HepG2 (cell line): ENCODE results near the gene SPHK1. TPM values are rescaled to one million over a fixed set of nuclear protein-coding genes. Genes with fewer than 3 reads are reported as not detected.

Experiments used
- AGO1 ChIP-seq: fragments of 200-400 bp; formaldehyde crosslinking; IDR thresholded peaks from 2 replicates; pipeline ENCODE4 v1.6.1; 2017; ENCODE audit warnings: mild to moderate bottlenecking, low read depth, low read length, moderate library complexity; ENCODE audit not compliant: poor library complexity, severe bottlenecking
- ATF7 ChIP-seq, 2 experiments: fragments of 450-650 bp in 1 of 2; sonication (generic) in 1 of 2; formaldehyde crosslinking in 1 of 2; IDR thresholded peaks; 2 replicates each; pipeline versions ENCODE4 v1.4.0 to v1.6.1; 2016 to 2020; ENCODE audit warnings: antibody characterized with exemption in 1 of 2, mild to moderate bottlenecking in 1 of 2, missing genetic modification reagents in 1 of 2
- CREB1 ChIP-seq, 2 experiments: fragments of 450-650 bp in 1 of 2; IDR thresholded peaks; 2 replicates each; pipeline ENCODE4 v1.6.1; 2016 to 2017; ENCODE audit warnings: control low read depth in 1 of 2, mild to moderate bottlenecking in 1 of 2, missing compliant biosample characterization in 1 of 2, missing genetic modification characterization in 1 of 2
- HNRNPL ChIP-seq: fragments of 200-400 bp; formaldehyde crosslinking; IDR thresholded peaks from 2 replicates; pipeline ENCODE4 v1.6.1; 2017; ENCODE audit warnings: mild to moderate bottlenecking, low read depth, low read length
- KDM5A ChIP-seq: fragments of 200-600 bp; sonication (generic); IDR thresholded peaks from 2 replicates; pipeline ENCODE4 v1.7.0; 2018; ENCODE audit warnings: antibody characterized with exemption, mild to moderate bottlenecking, low read length, borderline replicate concordance
- LCORL ChIP-seq, 2 experiments: fragments of 450-650 bp in 1 of 2; sonication (generic) in 1 of 2; formaldehyde crosslinking in 1 of 2; IDR thresholded peaks; 2 replicates each; pipeline versions ENCODE4 v1.5.0 to v1.6.1; 2017 to 2020; ENCODE audit warnings: antibody characterized with exemption in 1 of 2, missing genetic modification reagents in 1 of 2
- PRPF4 ChIP-seq: fragments of 200-400 bp; formaldehyde crosslinking; IDR thresholded peaks from 2 replicates; pipeline ENCODE4 v1.6.1; 2016; ENCODE audit warnings: low read length, low read depth; ENCODE audit not compliant: poor library complexity, severe bottlenecking
- RBM39 ChIP-seq: fragments of 200-400 bp; formaldehyde crosslinking; IDR thresholded peaks from one replicate; pipeline ENCODE4 v1.6.1; 2018; ENCODE audit warnings: antibody characterized with exemption, mild to moderate bottlenecking, low read depth, low read length; ENCODE audit not compliant: poor library complexity, severe bottlenecking
- RFX5 ChIP-seq: IDR thresholded peaks from 2 replicates; pipeline ENCODE4 v1.6.1; 2011; ENCODE audit warnings: low read depth, low read length, improper control_type of control experiment
- SP2 ChIP-seq: sonication (generic); formaldehyde crosslinking; IDR thresholded peaks from 2 replicates; pipeline ENCODE4 v1.5.1; 2020; ENCODE audit warnings: mild to moderate bottlenecking, missing genetic modification reagents
- XRCC5 ChIP-seq: fragments of 200-400 bp; formaldehyde crosslinking; optimal IDR thresholded peaks from 2 replicates; pipeline ENCODE3; 2017; ENCODE audit warnings: mild to moderate bottlenecking, low read length
- YY1 ChIP-seq: IDR thresholded peaks from 2 replicates; pipeline ENCODE4 v1.6.1; 2011; ENCODE audit warnings: low read length, low read depth, moderate library complexity, mild to moderate bottlenecking; ENCODE audit not compliant: insufficient read depth, insufficient replicate concordance
- ZC3H13 ChIP-seq: sonication (generic); formaldehyde crosslinking; IDR thresholded peaks from 2 replicates; pipeline ENCODE4 v1.8.1; 2023; ENCODE audit warnings: mild to moderate bottlenecking, missing genetic modification reagents, moderate library complexity
- ZFAT ChIP-seq: sonication (generic); formaldehyde crosslinking; conservative IDR thresholded peaks from 2 replicates; pipeline ENCODE4 v1.8.1; 2023; ENCODE audit warnings: missing genetic modification reagents, inconsistent platforms
- ZKSCAN5 ChIP-seq: sonication (generic); formaldehyde crosslinking; IDR thresholded peaks from 2 replicates; pipeline ENCODE4 v1.5.1; 2020; ENCODE audit warnings: mild to moderate bottlenecking, missing genetic modification reagents
- ZNF17 ChIP-seq: sonication (generic); formaldehyde crosslinking; IDR thresholded peaks from 2 replicates; pipeline ENCODE4 v1.5.0; 2020; ENCODE audit warnings: mild to moderate bottlenecking, missing genetic modification reagents
- ZNF234 ChIP-seq: sonication (generic); formaldehyde crosslinking; conservative IDR thresholded peaks from 2 replicates; pipeline ENCODE4 v1.5.1; 2020; ENCODE audit warnings: mild to moderate bottlenecking, missing genetic modification reagents
- ZNF264 ChIP-seq: sonication (generic); formaldehyde crosslinking; IDR thresholded peaks from 2 replicates; pipeline ENCODE4 v1.4.0; 2020; ENCODE audit warnings: missing genetic modification reagents
- ZNF441 ChIP-seq: sonication (generic); formaldehyde crosslinking; IDR thresholded peaks from 2 replicates; pipeline ENCODE4 v1.7.0; 2021; ENCODE audit warnings: missing genetic modification reagents, borderline replicate concordance
- ZNF556 ChIP-seq: sonication (generic); formaldehyde crosslinking; IDR thresholded peaks from 2 replicates; pipeline ENCODE4 v1.4.0; 2020; ENCODE audit warnings: mild to moderate bottlenecking, missing genetic modification reagents, borderline replicate concordance
- ZNF577 ChIP-seq: sonication (generic); formaldehyde crosslinking; IDR thresholded peaks from 2 replicates; pipeline ENCODE4 v1.4.0; 2020; ENCODE audit warnings: mild to moderate bottlenecking, low read depth, missing genetic modification reagents, borderline replicate concordance
- ZNF589 ChIP-seq: sonication (generic); formaldehyde crosslinking; conservative IDR thresholded peaks from 2 replicates; pipeline ENCODE4 v1.8.0; 2022; ENCODE audit warnings: mild to moderate bottlenecking, moderate library complexity, missing genetic modification reagents
- ZNF644 ChIP-seq: IDR thresholded peaks from 2 replicates; pipeline ENCODE4 v1.6.1; 2016; ENCODE audit warnings: low read depth
- ZNF709 ChIP-seq: sonication (generic); formaldehyde crosslinking; IDR thresholded peaks from 2 replicates; pipeline ENCODE4 v1.5.0; 2020; ENCODE audit warnings: mild to moderate bottlenecking, missing genetic modification reagents
- ZNF737 ChIP-seq: sonication (generic); formaldehyde crosslinking; IDR thresholded peaks from 2 replicates; pipeline ENCODE4 v1.5.0; 2020; ENCODE audit warnings: missing genetic modification reagents, mild to moderate bottlenecking, borderline replicate concordance
- polyA plus RNA-seq, 8 experiments: library from polyadenylated mRNA; depleted of rRNA in 3 of 8; stranded (reverse) in 7 of 8; unstranded in 1 of 8; fragments of >200 nt; fragmentation: Illumina TruSeq in 4 of 8; extraction: Trizol in 4 of 8; gene quantifications; 2 replicates each; pipeline versions ENCODE4 v1.2.1 to v1.2.3, GENCODE V29; 2011 to 2016; ENCODE audit warnings: low read depth in 4 of 8, missing spikeins in 1 of 8, mixed read lengths in 1 of 8; ENCODE audit not compliant: insufficient read depth in 1 of 8
- total RNA-seq, 5 experiments: library from RNA; depleted of rRNA; stranded (reverse); fragments of >200 nt; fragmentation: Illumina TruSeq; extraction: Trizol; gene quantifications; 2 replicates each; pipeline ENCODE4 v1.2.3, GENCODE V29; 2016; ENCODE audit warnings: low read depth in 1 of 5
- TF ChIP-seq, protein P1 (sequence below): sonication (generic); formaldehyde crosslinking; IDR thresholded peaks from 2 replicates; pipeline ENCODE4 v1.4.0; 2020; ENCODE audit warnings: missing genetic modification reagents, borderline replicate concordance
- TF ChIP-seq, protein P2 (sequence below): sonication (generic); formaldehyde crosslinking; IDR thresholded peaks from 2 replicates; pipeline ENCODE4 v1.9.0; 2021; ENCODE audit warnings: missing genetic modification reagents, mild to moderate bottlenecking, borderline replicate concordance

The SPHK1 gene
- total and polyA plus RNA-seq, 2 of the 13 experiments (the other 11 are each of a cell fraction or from before 2014, with no cell fraction given) = 129 to 160 TPM

DNA sequence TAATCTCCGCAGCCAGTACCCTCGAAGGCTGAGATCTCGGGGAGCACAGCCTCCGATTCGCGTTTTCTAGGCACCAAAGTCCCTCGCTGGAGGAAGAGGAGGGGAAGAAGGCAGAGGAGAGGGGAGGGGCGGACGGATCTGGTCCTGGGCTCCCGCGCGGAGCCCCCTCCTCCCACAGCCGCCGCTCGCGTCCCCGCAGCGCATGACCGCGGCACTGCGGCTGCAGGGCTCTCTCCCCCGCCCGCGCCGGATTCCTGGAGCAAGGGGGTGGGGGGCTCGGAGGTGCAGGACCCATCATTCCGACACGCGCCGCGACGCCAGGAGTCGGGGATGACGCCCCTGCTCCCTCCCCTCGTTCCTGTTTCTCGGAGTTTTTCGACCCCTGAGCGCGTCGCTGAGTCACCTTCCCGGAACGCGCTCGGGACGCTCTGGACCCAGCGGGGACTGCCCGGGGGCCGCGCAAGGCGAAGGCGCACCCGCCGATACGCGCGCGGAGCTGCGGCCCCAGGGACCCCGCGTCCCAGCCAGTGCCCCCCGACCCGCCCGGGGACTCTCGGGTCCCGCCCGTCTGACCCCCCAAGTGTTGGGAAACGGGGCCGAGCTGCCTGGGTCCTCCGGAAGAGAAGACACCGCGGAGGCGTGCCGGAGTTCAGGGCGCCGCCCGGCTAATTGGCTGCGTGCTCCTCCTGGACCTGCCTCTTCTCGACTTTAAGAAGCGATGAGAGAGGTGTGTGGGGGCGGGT, 1.4 kb upstream of the SPHK1 start (continued):
- peak; percentile 69 for TF ChIP-seq RBM39
- TF ChIP-seq, protein P1, sequence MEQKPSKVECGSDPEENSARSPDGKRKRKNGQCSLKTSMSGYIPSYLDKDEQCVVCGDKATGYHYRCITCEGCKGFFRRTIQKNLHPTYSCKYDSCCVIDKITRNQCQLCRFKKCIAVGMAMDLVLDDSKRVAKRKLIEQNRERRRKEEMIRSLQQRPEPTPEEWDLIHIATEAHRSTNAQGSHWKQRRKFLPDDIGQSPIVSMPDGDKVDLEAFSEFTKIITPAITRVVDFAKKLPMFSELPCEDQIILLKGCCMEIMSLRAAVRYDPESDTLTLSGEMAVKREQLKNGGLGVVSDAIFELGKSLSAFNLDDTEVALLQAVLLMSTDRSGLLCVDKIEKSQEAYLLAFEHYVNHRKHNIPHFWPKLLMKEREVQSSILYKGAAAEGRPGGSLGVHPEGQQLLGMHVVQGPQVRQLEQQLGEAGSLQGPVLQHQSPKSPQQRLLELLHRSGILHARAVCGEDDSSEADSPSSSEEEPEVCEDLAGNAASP (CRISPR knock-in tag) = no peak
- TF ChIP-seq CREB1 (IDR thresholded peaks at IDR 0.05) = peak; percentile 67; the same call in 1 of the 2 replicates
- TF ChIP-seq CREB1 (CRISPR knock-in tag; IDR thresholded peaks at IDR 0.05) = no peak
- no peak for TF ChIP-seq ZNF737 (CRISPR knock-in tag)
- peak; percentile 10; the same call in 1 of the 2 replicates for TF ChIP-seq ZNF264 (CRISPR knock-in tag)
- TF ChIP-seq LCORL (IDR thresholded peaks at IDR 0.05) = no peak
- peak; percentile 75; the same call in 1 of the 2 replicates for TF ChIP-seq LCORL (CRISPR knock-in tag; IDR thresholded peaks at IDR 0.05)
- TF ChIP-seq ZNF709 (CRISPR knock-in tag) = peak; percentile 93; the same call in 1 of the 2 replicates
- TF ChIP-seq ZNF589 (CRISPR knock-in tag) = peak; percentile 68; the same call in 1 of the 2 replicates
- TF ChIP-seq YY1 = peak; percentile 69
- TF ChIP-seq ZNF17 (CRISPR knock-in tag) = no peak
- TF ChIP-seq RFX5 = no peak
- TF ChIP-seq ZNF577 = no peak
- no peak for TF ChIP-seq ZNF644
- no peak for TF ChIP-seq ATF7 (IDR thresholded peaks at IDR 0.05)
- TF ChIP-seq ATF7 (CRISPR knock-in tag; IDR thresholded peaks at IDR 0.05) = no peak; the same call in 1 of the 2 replicates
- TF ChIP-seq ZNF556 = no peak; the same call in 1 of the 2 replicates
- TF ChIP-seq KDM5A = no peak; the same call in 1 of the 2 replicates
- peak; percentile 5 for TF ChIP-seq XRCC5
- no peak; the same call in 1 of the 2 replicates for TF ChIP-seq HNRNPL
- peak; percentile 67; the same call in 1 of the 2 replicates for TF ChIP-seq ZFAT (CRISPR knock-in tag)
- TF ChIP-seq, protein P2, sequence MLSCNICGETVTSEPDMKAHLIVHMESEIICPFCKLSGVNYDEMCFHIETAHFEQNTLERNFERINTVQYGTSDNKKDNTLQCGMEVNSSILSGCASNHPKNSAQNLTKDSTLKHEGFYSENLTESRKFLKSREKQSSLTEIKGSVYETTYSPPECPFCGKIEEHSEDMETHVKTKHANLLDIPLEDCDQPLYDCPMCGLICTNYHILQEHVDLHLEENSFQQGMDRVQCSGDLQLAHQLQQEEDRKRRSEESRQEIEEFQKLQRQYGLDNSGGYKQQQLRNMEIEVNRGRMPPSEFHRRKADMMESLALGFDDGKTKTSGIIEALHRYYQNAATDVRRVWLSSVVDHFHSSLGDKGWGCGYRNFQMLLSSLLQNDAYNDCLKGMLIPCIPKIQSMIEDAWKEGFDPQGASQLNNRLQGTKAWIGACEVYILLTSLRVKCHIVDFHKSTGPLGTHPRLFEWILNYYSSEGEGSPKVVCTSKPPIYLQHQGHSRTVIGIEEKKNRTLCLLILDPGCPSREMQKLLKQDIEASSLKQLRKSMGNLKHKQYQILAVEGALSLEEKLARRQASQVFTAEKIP (CRISPR knock-in tag) = no peak
- peak; percentile 83 for TF ChIP-seq ZC3H13 (CRISPR knock-in tag)
- TF ChIP-seq ZNF441 (CRISPR knock-in tag) = peak; percentile 61
- TF ChIP-seq PRPF4 = no peak
- peak; percentile 98 for TF ChIP-seq AGO1
- no peak; the same call in 1 of the 2 replicates for TF ChIP-seq ZKSCAN5 (CRISPR knock-in tag)
- TF ChIP-seq ZNF234 = peak; percentile 35
- TF ChIP-seq SP2 (CRISPR knock-in tag) = no peak
